Nephron (organoid): ENCODE data around the gene GRAMD1B.

Experiments
- H3K27ac Mint-ChIP-seq, 3 experiments: 2 replicates each; pipeline ENCODE4 v1.8.0; 2020; ENCODE audit warnings: mixed read lengths in 3 of 3, mild to moderate bottlenecking in 2 of 3, moderate library complexity in 1 of 3
- H3K27me3 Mint-ChIP-seq: 2 replicates; pipeline ENCODE4 v1.8.0; 2021; ENCODE audit warnings: low read depth, mild to moderate bottlenecking, moderate library complexity, mixed read lengths
- H3K36me3 Mint-ChIP-seq: 2 replicates; pipeline ENCODE4 v1.8.0; 2020; ENCODE audit warnings: low read depth, mixed read lengths
- H3K4me1 Mint-ChIP-seq: 2 replicates; pipeline ENCODE4 v1.8.0; 2020; ENCODE audit warnings: mixed read lengths
- H3K4me3 Mint-ChIP-seq, 3 experiments: 2 replicates each; pipeline ENCODE4 v1.8.0; 2020; ENCODE audit warnings: mild to moderate bottlenecking in 3 of 3, mixed read lengths in 3 of 3, moderate library complexity in 2 of 3
- H3K9me3 Mint-ChIP-seq: 2 replicates; pipeline ENCODE4 v1.8.0; 2020; ENCODE audit warnings: mixed read lengths
- TF ChIP-seq, protein P1 (sequence below), 3 experiments: fragments of 200-600 bp; sonication (generic); IDR thresholded peaks; one replicate each; pipeline ENCODE4 v1.5.0; 2021; ENCODE audit warnings: antibody characterized with exemption in 3 of 3; ENCODE audit not compliant: unreplicated experiment in 3 of 3

Gene GRAMD1B

DNA sequence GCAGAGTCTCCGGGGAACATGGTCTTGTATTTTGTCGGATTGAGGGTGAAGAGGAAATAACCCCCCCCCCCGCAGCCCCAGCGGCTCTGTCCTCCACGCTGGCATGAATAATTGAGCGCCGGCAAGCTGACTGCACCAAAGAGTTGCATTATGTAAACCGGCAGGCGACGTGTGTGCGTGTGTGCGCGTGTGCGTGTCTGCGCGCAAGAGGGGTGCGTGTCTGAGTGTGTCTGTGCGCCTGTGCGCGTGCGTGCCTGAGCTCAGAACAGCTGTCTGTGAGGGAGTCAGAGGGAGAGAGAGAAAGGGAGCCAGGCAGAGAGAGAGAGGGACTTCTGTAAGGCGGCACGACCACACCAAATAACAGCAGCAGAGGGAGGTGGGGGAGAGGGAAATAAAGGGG is 129.9 kb downstream of the GRAMD1B start:
- Mint-ChIP-seq H3K4me3 (peak overlapping the region; percentile 76 to 85 (median 78)), H3K36me3 (no peaks in the 10 kb centered on the region), H3K9me3 (no peaks in the 10 kb centered on the region), H3K27ac (peak overlapping the region; percentile 65 to 84 (median 82)), H3K27me3 (peaks cover 5% of the 10 kb centered on the region), H3K4me1 (peaks cover 41% of the 10 kb centered on the region)
- TF ChIP-seq, protein P1, sequence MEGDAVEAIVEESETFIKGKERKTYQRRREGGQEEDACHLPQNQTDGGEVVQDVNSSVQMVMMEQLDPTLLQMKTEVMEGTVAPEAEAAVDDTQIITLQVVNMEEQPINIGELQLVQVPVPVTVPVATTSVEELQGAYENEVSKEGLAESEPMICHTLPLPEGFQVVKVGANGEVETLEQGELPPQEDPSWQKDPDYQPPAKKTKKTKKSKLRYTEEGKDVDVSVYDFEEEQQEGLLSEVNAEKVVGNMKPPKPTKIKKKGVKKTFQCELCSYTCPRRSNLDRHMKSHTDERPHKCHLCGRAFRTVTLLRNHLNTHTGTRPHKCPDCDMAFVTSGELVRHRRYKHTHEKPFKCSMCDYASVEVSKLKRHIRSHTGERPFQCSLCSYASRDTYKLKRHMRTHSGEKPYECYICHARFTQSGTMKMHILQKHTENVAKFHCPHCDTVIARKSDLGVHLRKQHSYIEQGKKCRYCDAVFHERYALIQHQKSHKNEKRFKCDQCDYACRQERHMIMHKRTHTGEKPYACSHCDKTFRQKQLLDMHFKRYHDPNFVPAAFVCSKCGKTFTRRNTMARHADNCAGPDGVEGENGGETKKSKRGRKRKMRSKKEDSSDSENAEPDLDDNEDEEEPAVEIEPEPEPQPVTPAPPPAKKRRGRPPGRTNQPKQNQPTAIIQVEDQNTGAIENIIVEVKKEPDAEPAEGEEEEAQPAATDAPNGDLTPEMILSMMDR (IDR thresholded peaks at IDR 0.05; ENCODE audit: unreplicated experiment in 3 of 3): no peak

DNA sequence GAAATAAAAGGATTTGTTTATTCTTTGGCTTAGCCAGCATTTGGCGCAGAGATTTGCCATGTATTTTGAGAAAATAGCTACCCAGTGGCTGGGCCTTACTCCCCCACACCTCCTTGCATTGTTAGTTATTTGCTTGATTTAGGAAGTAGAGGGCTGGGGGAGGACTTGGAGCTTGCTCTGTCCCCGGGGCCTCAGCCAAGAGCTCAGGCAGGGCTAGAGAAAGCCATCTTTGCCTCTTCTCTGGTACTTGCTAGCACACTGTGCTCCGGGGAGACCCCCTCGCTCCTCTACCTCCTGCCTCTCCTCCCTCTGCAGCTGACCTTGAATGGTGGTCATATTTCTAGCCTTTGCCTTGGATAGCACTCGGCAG is 131.3 kb downstream of the GRAMD1B start:
- H3K36me3 Mint-ChIP-seq: no peaks in the 10 kb centered on the region
- H3K27me3 Mint-ChIP-seq: peaks cover 5% of the 10 kb centered on the region
- peak overlapping the region in 2 of 3 experiments; percentile 74 to 77 for H3K4me3 Mint-ChIP-seq
- H3K4me1 Mint-ChIP-seq: peaks cover 46% of the 10 kb centered on the region
- TF ChIP-seq, protein P1 (IDR thresholded peaks at IDR 0.05; ENCODE audit: unreplicated experiment in 3 of 3): peak in 2 of 3 experiments; percentile 1 to 6
- no peaks in the 10 kb centered on the region for H3K9me3 Mint-ChIP-seq
- H3K27ac Mint-ChIP-seq: peak overlapping the region; percentile 65 to 86 (median 84)

DNA sequence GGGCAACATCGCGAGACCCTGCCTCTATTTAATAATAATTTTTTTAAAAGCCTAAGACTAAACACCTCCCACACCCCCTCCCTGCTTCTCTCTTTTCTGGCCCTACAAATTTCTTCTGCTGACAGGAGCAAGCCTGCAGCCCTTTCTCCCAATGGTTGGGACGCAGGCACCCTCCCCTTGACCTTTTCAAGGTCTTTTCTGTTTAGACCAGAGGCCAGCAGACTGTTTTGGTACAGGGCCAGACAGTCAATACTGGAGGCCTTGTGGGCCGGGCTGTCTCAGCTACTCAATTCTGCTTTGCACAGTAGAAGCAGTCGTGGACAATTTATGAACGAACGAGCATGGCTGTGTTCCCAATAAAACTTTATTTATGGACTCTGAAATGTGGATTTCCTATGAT is 132.1 kb downstream of the GRAMD1B start:
- peak overlapping the region; percentile 65 to 86 (median 84) for H3K27ac Mint-ChIP-seq
- TF ChIP-seq, protein P1 (IDR thresholded peaks at IDR 0.05; ENCODE audit: unreplicated experiment in 3 of 3): no peak
- no peaks in the 10 kb centered on the region for H3K9me3 Mint-ChIP-seq
- peaks cover 51% of the 10 kb centered on the region for H3K4me1 Mint-ChIP-seq
- H3K36me3 Mint-ChIP-seq: no peaks in the 10 kb centered on the region
- peaks cover 5% of the 10 kb centered on the region for H3K27me3 Mint-ChIP-seq
- no peak overlapping the region for H3K4me3 Mint-ChIP-seq

DNA sequence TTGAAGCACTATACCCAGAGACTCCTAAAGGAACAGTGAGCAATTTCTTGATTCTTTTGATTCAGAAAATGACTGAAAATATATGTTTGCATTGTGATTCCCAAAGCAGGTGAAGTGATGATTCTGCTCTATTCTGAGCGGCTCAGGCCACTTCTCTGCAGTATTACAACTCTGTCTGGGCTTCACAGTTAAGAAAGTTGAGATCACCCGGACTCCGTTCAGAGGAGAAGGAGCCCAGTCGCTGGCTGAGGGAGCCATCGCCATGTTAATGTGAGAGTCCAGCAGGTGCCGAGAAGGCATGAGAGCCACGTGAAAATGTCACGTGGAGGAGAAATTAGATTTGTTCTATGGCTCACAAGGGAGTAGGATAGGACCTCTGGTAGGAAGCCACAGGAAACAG is 132.8 kb downstream of the GRAMD1B start:
- Mint-ChIP-seq H3K27me3 (peaks cover 5% of the 10 kb centered on the region), H3K36me3 (no peaks in the 10 kb centered on the region)

DNA sequence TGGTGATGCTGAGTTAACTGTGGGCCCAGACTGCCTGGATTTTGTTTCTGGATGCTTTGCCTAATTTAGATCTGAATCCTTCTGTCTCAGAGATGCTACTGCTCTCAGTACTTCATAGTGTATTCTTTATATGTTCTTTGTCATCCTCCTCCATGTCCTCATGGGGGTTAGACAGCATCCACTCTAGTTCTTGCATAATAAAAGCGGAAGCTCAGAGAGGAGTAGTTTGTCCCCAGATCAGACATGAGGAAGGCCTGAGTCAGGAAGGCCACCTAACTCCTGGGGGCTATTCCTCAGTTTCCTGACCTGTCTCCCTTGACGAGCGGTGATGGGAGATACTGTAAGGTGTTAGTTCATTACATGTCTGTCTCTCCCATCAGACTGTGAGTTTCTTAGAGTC is 134.2 kb downstream of the GRAMD1B start:
- Mint-ChIP-seq H3K27me3 (peaks cover 5% of the 10 kb centered on the region), H3K4me1 (peaks cover 57% of the 10 kb centered on the region), H3K9me3 (no peaks in the 10 kb centered on the region), H3K27ac (no peak overlapping the region), H3K36me3 (no peaks in the 10 kb centered on the region), H3K4me3 (no peak overlapping the region)
- TF ChIP-seq, protein P1 (IDR thresholded peaks at IDR 0.05; ENCODE audit: unreplicated experiment in 3 of 3): no peak

More for the DNA sequence above, 132.8 kb downstream of the GRAMD1B start:
- TF ChIP-seq, protein P1 (IDR thresholded peaks at IDR 0.05; ENCODE audit: unreplicated experiment in 3 of 3): no peak
- Mint-ChIP-seq H3K9me3 (no peaks in the 10 kb centered on the region), H3K4me1 (peaks cover 57% of the 10 kb centered on the region), H3K27ac (peak overlapping the region; percentile 46 to 86 (median 65)), H3K4me3 (no peak overlapping the region)

DNA sequence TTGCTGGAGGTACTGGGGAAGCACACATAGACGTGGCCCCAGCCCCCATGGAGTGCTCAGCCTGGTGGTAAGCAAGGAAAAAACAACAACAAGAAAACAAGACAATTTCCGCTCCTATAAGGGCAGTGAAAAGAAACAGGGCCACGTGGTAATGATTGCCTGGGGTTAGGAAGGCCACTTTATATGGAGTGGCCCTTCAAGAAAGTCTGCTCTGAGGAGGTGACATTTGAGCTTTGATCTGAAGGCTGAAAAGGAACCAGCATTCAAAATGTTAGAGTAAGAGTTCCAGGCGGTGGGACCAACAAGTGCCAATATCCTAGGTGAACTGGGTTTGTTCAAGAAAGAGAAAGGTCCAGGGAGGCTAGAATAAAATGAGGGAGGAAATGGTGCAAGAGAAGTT is 136.8 kb downstream of the GRAMD1B start:
- Mint-ChIP-seq H3K27ac (peak overlapping the region in 1 of 3 experiments; percentile 20), H3K9me3 (no peaks in the 10 kb centered on the region), H3K36me3 (no peaks in the 10 kb centered on the region), H3K4me3 (no peak overlapping the region), H3K4me1 (peaks cover 32% of the 10 kb centered on the region), H3K27me3 (peaks cover 5% of the 10 kb centered on the region)
- TF ChIP-seq, protein P1 (IDR thresholded peaks at IDR 0.05; ENCODE audit: unreplicated experiment in 3 of 3): no peak
